HL-60 (cell line): ENCODE measurements around the gene IDH2.

Experiments used
- DNase-seq, 2 experiments: peaks; one replicate each; pipeline ENCODE4 v3.0.0-alpha.2; 2010 to 2020; ENCODE audit warnings: low read depth in 1 of 2, low spot score in 1 of 2
- H3K27ac ChIP-seq: fragments of 250-450 bp; sonication (Bioruptor Pico); replicated peaks from 2 replicates; pipeline ENCODE4 v1.5.1; 2020; ENCODE audit warnings: mild to moderate bottlenecking, moderate library complexity
- H3K27me3 ChIP-seq: fragments of 250-450 bp; sonication (Bioruptor Pico); 2 replicates; pipeline ENCODE4 v1.5.1; 2021; ENCODE audit warnings: mild to moderate bottlenecking, moderate library complexity; ENCODE audit not compliant: insufficient read depth, poor library complexity, severe bottlenecking
- H3K4me3 ChIP-seq: replicated peaks from 2 replicates; pipeline ENCODE4 v1.5.1; 2011; ENCODE audit warnings: mild to moderate bottlenecking, control low read depth, low read length; ENCODE audit not compliant: insufficient read depth
- CTCF ChIP-seq: IDR thresholded peaks from one replicate; pipeline ENCODE4 v1.5.1; 2011; ENCODE audit warnings: low read length, control low read depth, inconsistent platforms; ENCODE audit not compliant: insufficient read depth
- GABPA ChIP-seq: IDR thresholded peaks from 2 replicates; pipeline ENCODE4 v1.6.1; 2012; ENCODE audit warnings: low read depth
- POLR2AphosphoS5 ChIP-seq: IDR thresholded peaks from 2 replicates; pipeline ENCODE4 v1.6.1; 2012; ENCODE audit warnings: low read depth
- SPI1 ChIP-seq: IDR thresholded peaks from 2 replicates; pipeline ENCODE4 v1.6.1; 2012; ENCODE audit warnings: low read depth, mild to moderate bottlenecking, borderline replicate concordance
- TF ChIP-seq, protein P1 (sequence below): IDR thresholded peaks from 2 replicates; pipeline ENCODE4 v1.6.1; 2012; ENCODE audit warnings: low read depth; ENCODE audit not compliant: insufficient replicate concordance

The IDH2 gene

GRCh38 chr15:90062973-90063769 lies 39.1 kb downstream of the IDH2 start:
- H3K4me3 ChIP-seq: no peak overlapping the region
- no peaks in the 10 kb centered on the region for H3K27me3 ChIP-seq
- TF ChIP-seq, protein P1, sequence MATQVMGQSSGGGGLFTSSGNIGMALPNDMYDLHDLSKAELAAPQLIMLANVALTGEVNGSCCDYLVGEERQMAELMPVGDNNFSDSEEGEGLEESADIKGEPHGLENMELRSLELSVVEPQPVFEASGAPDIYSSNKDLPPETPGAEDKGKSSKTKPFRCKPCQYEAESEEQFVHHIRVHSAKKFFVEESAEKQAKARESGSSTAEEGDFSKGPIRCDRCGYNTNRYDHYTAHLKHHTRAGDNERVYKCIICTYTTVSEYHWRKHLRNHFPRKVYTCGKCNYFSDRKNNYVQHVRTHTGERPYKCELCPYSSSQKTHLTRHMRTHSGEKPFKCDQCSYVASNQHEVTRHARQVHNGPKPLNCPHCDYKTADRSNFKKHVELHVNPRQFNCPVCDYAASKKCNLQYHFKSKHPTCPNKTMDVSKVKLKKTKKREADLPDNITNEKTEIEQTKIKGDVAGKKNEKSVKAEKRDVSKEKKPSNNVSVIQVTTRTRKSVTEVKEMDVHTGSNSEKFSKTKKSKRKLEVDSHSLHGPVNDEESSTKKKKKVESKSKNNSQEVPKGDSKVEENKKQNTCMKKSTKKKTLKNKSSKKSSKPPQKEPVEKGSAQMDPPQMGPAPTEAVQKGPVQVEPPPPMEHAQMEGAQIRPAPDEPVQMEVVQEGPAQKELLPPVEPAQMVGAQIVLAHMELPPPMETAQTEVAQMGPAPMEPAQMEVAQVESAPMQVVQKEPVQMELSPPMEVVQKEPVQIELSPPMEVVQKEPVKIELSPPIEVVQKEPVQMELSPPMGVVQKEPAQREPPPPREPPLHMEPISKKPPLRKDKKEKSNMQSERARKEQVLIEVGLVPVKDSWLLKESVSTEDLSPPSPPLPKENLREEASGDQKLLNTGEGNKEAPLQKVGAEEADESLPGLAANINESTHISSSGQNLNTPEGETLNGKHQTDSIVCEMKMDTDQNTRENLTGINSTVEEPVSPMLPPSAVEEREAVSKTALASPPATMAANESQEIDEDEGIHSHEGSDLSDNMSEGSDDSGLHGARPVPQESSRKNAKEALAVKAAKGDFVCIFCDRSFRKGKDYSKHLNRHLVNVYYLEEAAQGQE: no peak
- TF ChIP-seq CTCF (no peak), SPI1 (no peak), GABPA (no peak), POLR2AphosphoS5 (no peak)
- peak overlapping the region; percentile 84 for H3K27ac ChIP-seq
- no peak for DNase-seq

GRCh38 chr15:90062462-90062932 lies 39.8 kb downstream of the IDH2 start:
- DNase-seq: no peak
- TF ChIP-seq CTCF: no peak
- no peak for TF ChIP-seq POLR2AphosphoS5
- TF ChIP-seq GABPA: no peak
- no peak for TF ChIP-seq SPI1
- TF ChIP-seq, protein P1: no peak
- no peak overlapping the region for H3K4me3 ChIP-seq
- peak overlapping the region; percentile 84 for H3K27ac ChIP-seq
- no peaks in the 10 kb centered on the region for H3K27me3 ChIP-seq

DNA sequence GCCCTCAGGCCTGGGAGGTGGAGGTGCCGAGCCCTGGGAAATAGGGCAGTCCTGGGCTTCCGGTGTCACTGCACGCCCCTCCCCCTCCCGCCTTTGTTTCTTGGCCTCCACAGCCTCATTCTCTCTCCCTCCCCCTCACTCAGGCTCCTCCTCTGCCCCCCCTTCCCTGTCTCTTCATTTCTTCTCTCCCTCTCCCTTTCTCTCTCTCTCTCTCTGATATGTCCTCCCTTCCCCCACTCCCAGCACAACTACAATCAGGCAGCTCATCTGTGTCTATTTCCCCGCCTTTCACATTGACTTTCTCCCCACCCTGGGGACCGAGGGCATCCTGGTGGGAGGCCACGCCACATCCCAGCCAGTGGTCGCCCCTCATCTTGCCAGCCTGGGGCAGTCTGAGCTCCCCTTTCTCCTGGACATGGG lies 40.2 kb downstream of the IDH2 start:
- peak overlapping the region; percentile 84 for H3K27ac ChIP-seq
- H3K4me3 ChIP-seq: no peak overlapping the region
- DNase-seq: peak; percentile 29 to 54

More for the DNA sequence above, 40.2 kb downstream of the IDH2 start:
- no peaks in the 10 kb centered on the region for H3K27me3 ChIP-seq
- no peak for TF ChIP-seq POLR2AphosphoS5
- no peak for TF ChIP-seq SPI1
- no peak for TF ChIP-seq CTCF
- TF ChIP-seq, protein P1: no peak
- TF ChIP-seq GABPA: no peak
